Middle frontal gyrus (tissue), 1 donor: Measurements from ENCODE around the gene BNIPL.

Source experiments
- DNase-seq: peaks from one replicate; pipeline ENCODE4 v3.0.0-alpha.2; 2015; ENCODE audit warnings: low spot score; ENCODE audit errors: extremely low spot score

The BNIPL gene

GRCh38 chr1:151036356-151036755 is at the start of gene BNIPL:
TSS of gene BNIPL (plus strand) at chr1:151036586. CDS start at chr1:151036726, 140 bp downstream.
- DNase-seq: no peak

GRCh38 chr1:150987924-150988323 is 48.5 kb upstream of the BNIPL start:
- no peak for DNase-seq

GRCh38 chr1:150992626-150993025 is 43.8 kb upstream of the BNIPL start:
- DNase-seq: no peak

- no peak for DNase-seq
Measured at GRCh38 chr1:150994248-150994647, 42.1 kb upstream of the BNIPL start.

- no peak for DNase-seq
Measured at GRCh38 chr1:150995460-150995859, 40.9 kb upstream of the BNIPL start.

- DNase-seq: no peak
Measured at GRCh38 chr1:150995896-150996295, 40.5 kb upstream of the BNIPL start.

GRCh38 chr1:150997126-150997872 is 39.1 kb upstream of the BNIPL start:
- DNase-seq: no peak

GRCh38 chr1:150997949-150998348 is 38.4 kb upstream of the BNIPL start:
- DNase-seq: no peak

- no peak for DNase-seq
Measured at GRCh38 chr1:150999051-150999674, 37.2 kb upstream of the BNIPL start.

- DNase-seq: no peak
Measured at GRCh38 chr1:150999926-151000325, 36.5 kb upstream of the BNIPL start.

- DNase-seq: no peak
Measured at GRCh38 chr1:151000408-151000807, 36.0 kb upstream of the BNIPL start.

GRCh38 chr1:151001602-151002001 is 34.8 kb upstream of the BNIPL start:
- no peak for DNase-seq

- no peak for DNase-seq
Measured at GRCh38 chr1:151002051-151002450, 34.3 kb upstream of the BNIPL start.

- no peak for DNase-seq
Measured at GRCh38 chr1:151002611-151003010, 33.8 kb upstream of the BNIPL start.

GRCh38 chr1:151003180-151003579 is 33.2 kb upstream of the BNIPL start:
- no peak for DNase-seq

- no peak for DNase-seq
Measured at GRCh38 chr1:151005729-151006319, 30.6 kb upstream of the BNIPL start.

GRCh38 chr1:151006327-151007052 is 29.9 kb upstream of the BNIPL start, which contains the start of gene MINDY1:
TSS of gene MINDY1 (minus strand) at chr1:151006902. CDS start at chr1:151002617, 4,285 bp downstream.
- peak; percentile 74 for DNase-seq

- DNase-seq: no peak
Measured at GRCh38 chr1:151007853-151008243, 28.5 kb upstream of the BNIPL start.

- DNase-seq: peak; percentile 93
Measured at GRCh38 chr1:151008244-151009205, 27.9 kb upstream of the BNIPL start, which contains the start of gene PRUNE1. TSS of gene PRUNE1 (plus strand) at chr1:151008449. CDS start at chr1:151008633, 184 bp downstream.

GRCh38 chr1:151009206-151009587 is 27.2 kb upstream of the BNIPL start:
- no peak for DNase-seq
